Transverse colon (tissue), 3 donors: Measurements from ENCODE around the gene LAMTOR3.

ENCODE experiments used
- POLR2A ChIP-seq: fragments of 450-650 bp; IDR thresholded peaks from one replicate; pipeline ENCODE4 v1.6.1; 2016; ENCODE audit warnings: antibody characterized with exemption, mild to moderate bottlenecking, moderate library complexity
- TF ChIP-seq, protein P1 (sequence below), 5 experiments: fragments of 200-600 bp in 3 of 5; fragments of 450-650 bp in 2 of 5; sonication (generic) in 3 of 5; IDR thresholded peaks; 1 replicate in 2 of 5; 2 replicates in 3 of 5; pipeline ENCODE4 v1.5.1; 2016 to 2017; ENCODE audit warnings: antibody characterized with exemption in 5 of 5, inconsistent platforms in 3 of 5, mild to moderate bottlenecking in 2 of 5, moderate library complexity in 1 of 5

GRCh38 chr4:99891351-99891750 lies 2.9 kb downstream of the LAMTOR3 start:
- TF ChIP-seq, protein P1, sequence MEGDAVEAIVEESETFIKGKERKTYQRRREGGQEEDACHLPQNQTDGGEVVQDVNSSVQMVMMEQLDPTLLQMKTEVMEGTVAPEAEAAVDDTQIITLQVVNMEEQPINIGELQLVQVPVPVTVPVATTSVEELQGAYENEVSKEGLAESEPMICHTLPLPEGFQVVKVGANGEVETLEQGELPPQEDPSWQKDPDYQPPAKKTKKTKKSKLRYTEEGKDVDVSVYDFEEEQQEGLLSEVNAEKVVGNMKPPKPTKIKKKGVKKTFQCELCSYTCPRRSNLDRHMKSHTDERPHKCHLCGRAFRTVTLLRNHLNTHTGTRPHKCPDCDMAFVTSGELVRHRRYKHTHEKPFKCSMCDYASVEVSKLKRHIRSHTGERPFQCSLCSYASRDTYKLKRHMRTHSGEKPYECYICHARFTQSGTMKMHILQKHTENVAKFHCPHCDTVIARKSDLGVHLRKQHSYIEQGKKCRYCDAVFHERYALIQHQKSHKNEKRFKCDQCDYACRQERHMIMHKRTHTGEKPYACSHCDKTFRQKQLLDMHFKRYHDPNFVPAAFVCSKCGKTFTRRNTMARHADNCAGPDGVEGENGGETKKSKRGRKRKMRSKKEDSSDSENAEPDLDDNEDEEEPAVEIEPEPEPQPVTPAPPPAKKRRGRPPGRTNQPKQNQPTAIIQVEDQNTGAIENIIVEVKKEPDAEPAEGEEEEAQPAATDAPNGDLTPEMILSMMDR (IDR thresholded peaks at IDR 0.05), result no peak
- TF ChIP-seq POLR2A, result no peak
